ENCODE data around the gene C10orf71.

Gene C10orf71

DNA sequence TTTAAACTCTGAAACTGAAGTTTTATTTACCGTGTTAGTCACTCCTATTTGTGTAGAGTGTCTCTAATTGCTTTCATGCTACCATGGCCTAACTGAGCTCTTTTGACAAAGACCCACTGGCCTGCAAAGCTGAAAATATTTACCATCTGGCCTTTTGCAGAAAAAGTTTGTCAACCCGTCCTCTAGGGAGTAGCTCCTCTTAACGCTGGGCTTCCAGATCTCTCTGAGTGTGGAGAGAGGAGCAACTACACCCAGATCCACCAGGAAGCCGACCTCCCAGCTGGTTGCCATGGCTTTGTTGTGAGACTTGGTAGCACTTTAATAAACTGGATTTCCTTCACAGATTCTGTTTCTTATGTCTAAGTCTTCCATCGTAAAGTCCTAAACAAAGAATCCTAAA is 4.2 kb upstream of the C10orf71 start:
- Histone ChIP-seq H3K9me3 (no peaks in the 10 kb centered on the region), H3K36me3 (no peaks in the 10 kb centered on the region), H3K4me1 (no peaks in the 10 kb centered on the region; the same call in 1 of the 2 replicates), H3K27me3 (no peaks in the 10 kb centered on the region), H3K4me3 (ENCODE audit: low read depth, low read length) (no peak overlapping the region)
- TF ChIP-seq, protein P1, sequence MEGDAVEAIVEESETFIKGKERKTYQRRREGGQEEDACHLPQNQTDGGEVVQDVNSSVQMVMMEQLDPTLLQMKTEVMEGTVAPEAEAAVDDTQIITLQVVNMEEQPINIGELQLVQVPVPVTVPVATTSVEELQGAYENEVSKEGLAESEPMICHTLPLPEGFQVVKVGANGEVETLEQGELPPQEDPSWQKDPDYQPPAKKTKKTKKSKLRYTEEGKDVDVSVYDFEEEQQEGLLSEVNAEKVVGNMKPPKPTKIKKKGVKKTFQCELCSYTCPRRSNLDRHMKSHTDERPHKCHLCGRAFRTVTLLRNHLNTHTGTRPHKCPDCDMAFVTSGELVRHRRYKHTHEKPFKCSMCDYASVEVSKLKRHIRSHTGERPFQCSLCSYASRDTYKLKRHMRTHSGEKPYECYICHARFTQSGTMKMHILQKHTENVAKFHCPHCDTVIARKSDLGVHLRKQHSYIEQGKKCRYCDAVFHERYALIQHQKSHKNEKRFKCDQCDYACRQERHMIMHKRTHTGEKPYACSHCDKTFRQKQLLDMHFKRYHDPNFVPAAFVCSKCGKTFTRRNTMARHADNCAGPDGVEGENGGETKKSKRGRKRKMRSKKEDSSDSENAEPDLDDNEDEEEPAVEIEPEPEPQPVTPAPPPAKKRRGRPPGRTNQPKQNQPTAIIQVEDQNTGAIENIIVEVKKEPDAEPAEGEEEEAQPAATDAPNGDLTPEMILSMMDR (IDR thresholded peaks at IDR 0.05; ENCODE audit: low read depth, low read length), result no peak
- no peak for DNase-seq

DNA sequence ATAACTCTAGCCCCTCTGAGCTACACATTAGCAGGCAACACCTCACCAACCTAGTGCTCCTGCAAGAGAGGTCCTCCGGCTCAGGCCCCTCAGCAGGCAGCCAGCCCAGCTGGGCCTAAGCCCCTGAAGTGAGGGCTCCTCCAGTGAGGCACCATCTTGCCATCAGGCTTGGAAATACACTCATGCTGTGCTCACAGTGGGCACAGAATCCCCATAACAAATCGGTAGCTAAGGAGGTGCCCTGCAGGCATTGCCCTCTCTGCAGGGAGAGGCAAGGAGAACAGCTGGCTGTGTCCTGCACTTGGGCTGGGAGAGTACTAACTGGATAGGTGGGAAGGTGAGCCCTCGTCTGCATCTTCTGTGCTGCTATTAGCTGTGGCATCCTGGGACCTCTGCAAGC is 3.7 kb upstream of the C10orf71 start:
- TF ChIP-seq, protein P1 (IDR thresholded peaks at IDR 0.05; ENCODE audit: low read depth, low read length), result no peak
- H3K4me1 ChIP-seq, result no peaks in the 10 kb centered on the region; the same call in 1 of the 2 replicates
- no peaks in the 10 kb centered on the region for H3K27me3 ChIP-seq

DNA sequence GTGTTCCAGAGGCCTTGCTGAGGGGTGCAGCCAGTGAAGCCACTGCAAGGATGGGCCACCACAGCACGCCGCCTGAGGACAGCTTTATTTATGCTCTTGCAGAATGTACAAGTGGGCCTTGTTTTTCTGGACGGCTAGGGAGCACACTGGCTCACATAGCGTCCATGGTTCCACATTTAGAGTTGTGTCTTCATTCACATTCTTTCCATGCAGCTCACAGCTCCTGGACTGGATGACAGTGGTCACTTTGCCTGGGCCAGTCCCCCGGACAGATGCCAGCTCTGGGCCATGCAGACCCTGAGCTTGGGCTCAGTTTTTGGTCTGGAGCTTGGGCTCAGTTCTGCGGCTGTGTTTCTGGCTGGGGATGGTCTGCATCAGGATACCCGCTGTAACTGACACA is 2.6 kb upstream of the C10orf71 start:
- TF ChIP-seq, protein P1 (IDR thresholded peaks at IDR 0.05; ENCODE audit: low read depth, low read length), result no peak
- H3K4me1 ChIP-seq, result no peaks in the 10 kb centered on the region
- no peaks in the 10 kb centered on the region for H3K36me3 ChIP-seq
- H3K9me3 ChIP-seq, result no peaks in the 10 kb centered on the region
- H3K27me3 ChIP-seq, result no peaks in the 10 kb centered on the region
- H3K4me3 ChIP-seq (ENCODE audit: low read depth, low read length), result no peak overlapping the region
- DNase-seq, result no peak

More for the DNA sequence above, 3.7 kb upstream of the C10orf71 start:
- no peaks in the 10 kb centered on the region for H3K9me3 ChIP-seq
- no peak for DNase-seq
- H3K4me3 ChIP-seq (ENCODE audit: low read depth, low read length), result no peak overlapping the region
- H3K36me3 ChIP-seq, result no peaks in the 10 kb centered on the region

DNA sequence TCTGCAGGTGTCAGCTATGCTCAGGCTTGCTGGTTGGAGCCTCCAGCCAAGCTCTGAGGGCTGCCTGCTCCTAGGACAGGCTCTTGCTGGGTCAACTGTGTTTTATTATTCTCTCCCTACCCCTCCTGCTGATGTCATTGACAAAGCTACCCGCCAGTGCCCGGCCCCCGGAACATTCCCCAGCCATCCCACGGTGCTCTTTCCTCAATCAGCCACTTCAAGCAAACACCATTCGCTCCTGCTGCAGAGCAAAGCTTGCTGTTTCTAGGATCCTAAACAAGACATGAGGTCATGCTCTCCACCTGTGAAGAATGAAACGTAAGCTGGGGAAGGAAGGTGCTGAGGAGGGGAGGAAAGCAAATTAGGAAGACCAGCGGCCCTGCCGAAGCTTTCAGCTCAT is 2.1 kb upstream of the C10orf71 start:
- H3K27me3 ChIP-seq, result no peaks in the 10 kb centered on the region
- no peaks in the 10 kb centered on the region for H3K4me1 ChIP-seq
- H3K4me3 ChIP-seq (ENCODE audit: low read depth, low read length), result no peak overlapping the region
- DNase-seq, result no peak
- no peaks in the 10 kb centered on the region for H3K9me3 ChIP-seq
- no peaks in the 10 kb centered on the region for H3K36me3 ChIP-seq
- TF ChIP-seq, protein P1 (IDR thresholded peaks at IDR 0.05; ENCODE audit: low read depth, low read length), result no peak

DNA sequence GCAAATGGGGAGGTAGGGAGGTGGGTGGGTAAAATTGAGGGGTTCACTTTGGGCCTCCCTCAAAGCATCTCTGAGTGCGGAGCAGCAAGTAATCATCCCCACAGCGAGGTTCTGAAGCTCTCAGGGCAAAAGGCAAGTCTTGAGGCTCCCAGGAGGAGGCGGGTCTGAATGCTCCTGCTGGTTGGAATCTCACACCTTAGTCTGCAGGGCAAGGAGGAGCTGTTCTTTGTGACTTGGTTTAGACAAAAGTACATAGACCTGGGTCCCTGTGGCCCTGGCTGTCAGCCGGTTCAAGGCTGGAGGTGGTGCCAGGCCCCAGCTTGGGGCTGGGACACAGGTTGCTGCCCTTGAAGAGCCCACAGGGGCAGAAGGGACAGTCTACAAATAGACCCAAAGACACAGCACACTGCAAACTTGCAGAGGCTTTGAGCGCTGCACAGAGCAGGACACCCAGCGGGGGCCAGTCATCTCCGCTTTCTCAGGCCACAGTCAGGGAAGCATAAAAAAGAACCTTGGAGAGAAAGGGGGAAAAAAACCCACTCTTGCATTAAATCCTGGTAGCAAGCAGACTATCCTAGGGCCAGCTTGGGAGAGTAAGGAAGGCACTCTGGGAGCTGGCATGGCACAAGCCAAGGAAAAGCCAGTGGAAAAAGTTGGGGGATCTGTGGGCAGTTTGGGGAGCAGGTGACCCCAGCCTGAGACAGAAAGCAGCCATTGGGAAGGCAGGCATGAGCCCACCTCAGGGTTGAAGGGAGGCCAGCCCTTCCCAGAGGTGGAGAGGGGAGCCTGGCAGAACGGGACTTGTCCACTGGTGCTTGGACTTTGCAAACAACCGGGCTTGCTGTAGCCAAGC is 926 bp upstream of the C10orf71 start:
- TF ChIP-seq, protein P1 (IDR thresholded peaks at IDR 0.05; ENCODE audit: low read depth, low read length), result no peak
- no peaks in the 10 kb centered on the region for H3K9me3 ChIP-seq
- DNase-seq, result no peak
- H3K4me1 ChIP-seq, result no peaks in the 10 kb centered on the region
- no peaks in the 10 kb centered on the region for H3K27me3 ChIP-seq
- H3K4me3 ChIP-seq (ENCODE audit: low read depth, low read length), result no peak overlapping the region
- no peaks in the 10 kb centered on the region for H3K36me3 ChIP-seq

DNA sequence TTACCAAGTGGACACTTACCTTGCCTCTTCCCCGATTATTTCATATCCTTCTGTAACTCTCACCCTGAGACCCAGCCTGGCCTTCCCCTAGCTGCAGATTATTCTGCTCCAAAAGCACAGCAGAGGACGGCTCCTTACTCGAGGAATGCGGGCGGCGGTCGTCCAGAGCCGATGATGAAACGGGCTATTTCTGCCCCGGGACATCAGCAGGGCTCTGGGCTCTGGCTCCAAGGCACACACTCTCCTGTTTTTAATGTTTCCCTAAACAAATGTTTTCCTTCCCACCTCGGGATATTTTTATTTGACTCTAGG is 343 bp upstream of the C10orf71 start:
- no peak overlapping the region for H3K4me3 ChIP-seq (ENCODE audit: low read depth, low read length)
- no peaks in the 10 kb centered on the region for H3K36me3 ChIP-seq
- no peaks in the 10 kb centered on the region for H3K4me1 ChIP-seq
- no peaks in the 10 kb centered on the region for H3K9me3 ChIP-seq
- DNase-seq, result no peak
- H3K27me3 ChIP-seq, result no peaks in the 10 kb centered on the region
- TF ChIP-seq, protein P1 (IDR thresholded peaks at IDR 0.05; ENCODE audit: low read depth, low read length), result no peak

Data from BE2C (cell line).